Upper lobe of left lung (tissue), 6 donors: ENCODE measurements around the gene ARPP21. TPM values are rescaled to one million over a fixed set of nuclear protein-coding genes. Genes with fewer than 3 reads are reported as not detected.

Experiments
- ATAC-seq, 2 donors: fragments of 200-7000 bp; cut with Tn5 transposase; one replicate each; pipeline ENCODE4 v1.9.1; 2022; ENCODE audit warnings: mild to moderate bottlenecking in 2 of 2, moderate library complexity in 2 of 2; ENCODE audit not compliant: low FRiP score in 2 of 2
- DNase-seq, 2 donors: peaks; one replicate each; pipeline ENCODE4 v3.0.0-alpha.2; 2019 to 2020
- H3K27ac ChIP-seq, 4 donors: fragments of 200-600 bp; sonication (generic); one replicate each; pipeline ENCODE4 v1.5.1; 2016 to 2019
- H3K27me3 ChIP-seq, 4 donors: fragments of 200-600 bp; sonication (generic); one replicate each; pipeline ENCODE4 v1.5.1; 2017 to 2019
- H3K36me3 ChIP-seq, 4 donors: fragments of 200-600 bp; sonication (generic); one replicate each; pipeline ENCODE4 v1.5.1; 2016 to 2019
- H3K4me1 ChIP-seq, 4 donors: fragments of 200-600 bp; sonication (generic); one replicate each; pipeline ENCODE4 v1.5.1; 2018 to 2019
- H3K4me3 ChIP-seq, 4 donors: fragments of 200-600 bp; sonication (generic); one replicate each; pipeline ENCODE4 v1.5.1; 2017 to 2019; ENCODE audit warnings: mild to moderate bottlenecking in 2 of 4, moderate library complexity in 1 of 4
- H3K9me3 ChIP-seq, 4 donors: fragments of 200-600 bp; sonication (generic); one replicate each; pipeline ENCODE4 v1.5.1; 2018 to 2019
- EP300 ChIP-seq, 4 donors: sonication (generic); formaldehyde crosslinking; IDR thresholded peaks; one replicate each; pipeline ENCODE4 v1.5.1; 2017; ENCODE audit warnings: antibody characterized with exemption in 4 of 4, control low read depth in 2 of 4
- POLR2A ChIP-seq, 4 donors: fragments of 450-650 bp; IDR thresholded peaks; one replicate each; pipeline ENCODE4 v1.5.1; 2016 to 2017; ENCODE audit warnings: antibody characterized with exemption in 4 of 4, mild to moderate bottlenecking in 2 of 4
- POLR2AphosphoS5 ChIP-seq, 2 donors: sonication (generic); formaldehyde crosslinking; IDR thresholded peaks; one replicate each; pipeline ENCODE4 v1.5.1; 2017; ENCODE audit warnings: antibody characterized with exemption in 2 of 2
- WGBS, 2 donors: methylation state at CpG; one replicate each; pipeline ENCODE4 v1.1.5; 2017 to 2018; 5-methylcytosine and 5-hydroxymethylcytosine counted together
- total RNA-seq, 6 donors: library from RNA; depleted of rRNA in 4 of 6; stranded (reverse); fragments of >200 nt in 4 of 6; gene quantifications; one replicate each; pipeline versions ENCODE4 v1.1.0 to v1.2.1, GENCODE V29; 2016 to 2021
- TF ChIP-seq, protein P1 (sequence below), 6 experiments: fragments of 450-650 bp in 4 of 6; fragments of 200-600 bp in 2 of 6; sonication (generic) in 2 of 6; IDR thresholded peaks; one replicate each; pipeline ENCODE4 v1.5.1; 2016 to 2019; ENCODE audit warnings: antibody characterized with exemption in 6 of 6
- donor health status: DM: no; HTN: no; CAD: no; lungs with moderate emphysema.
- donor health status: DM: no; HTN: yes; CAD: no; lungs with severe emphysema.

ARPP21 gene
- total RNA-seq, 6 donors from 2014 or later = not detected

GRCh38 chr3:35739181-35739809, 100.0 kb downstream of the ARPP21 start:
- H3K27me3 ChIP-seq = no peaks in the 10 kb centered on the region
- WGBS, 2 donors = 61 to 67% methylated on average over 5 of the region's 5 CpGs

DNA sequence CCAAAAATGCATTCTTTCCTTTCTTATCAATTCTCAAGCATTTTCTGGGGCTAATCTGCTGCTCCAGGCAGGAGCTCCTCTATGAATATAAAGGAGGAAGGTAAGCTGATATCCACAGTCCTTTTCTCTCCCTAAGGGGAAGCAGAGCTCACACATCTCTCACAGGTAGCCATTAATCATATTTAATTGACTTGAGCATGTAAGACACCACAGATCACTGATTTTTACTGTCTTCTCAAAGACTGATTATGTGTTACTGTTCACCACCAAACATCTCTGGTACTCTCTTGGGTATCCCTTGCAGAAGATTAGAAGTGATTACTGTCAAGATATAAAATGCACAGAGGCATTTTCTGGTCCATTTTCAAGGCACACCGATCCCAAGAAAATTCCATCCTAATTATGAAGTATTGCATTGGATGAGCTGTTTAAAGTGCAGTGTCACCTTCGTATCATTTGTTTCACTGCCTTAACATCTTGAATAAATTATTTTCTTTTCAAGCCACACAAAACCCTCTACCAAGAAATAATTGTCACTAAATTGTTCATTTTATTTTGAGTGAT, 100.7 kb downstream of the ARPP21 start:
- Histone ChIP-seq H3K36me3 (no peaks in the 10 kb centered on the region), H3K4me3 (no peak overlapping the region), H3K9me3 (no peaks in the 10 kb centered on the region), H3K27ac (no peak overlapping the region), H3K4me1 (no peaks in the 10 kb centered on the region), H3K27me3 (no peaks in the 10 kb centered on the region)
- WGBS, 2 donors = 79 to 85% methylated on average over 2 of the region's 2 CpGs
- DNase-seq (no peak), ATAC-seq (no peak)
- TF ChIP-seq EP300 (IDR thresholded peaks at IDR 0.05) = no peak
- TF ChIP-seq POLR2AphosphoS5 (IDR thresholded peaks at IDR 0.05) = no peak
- TF ChIP-seq, protein P1, sequence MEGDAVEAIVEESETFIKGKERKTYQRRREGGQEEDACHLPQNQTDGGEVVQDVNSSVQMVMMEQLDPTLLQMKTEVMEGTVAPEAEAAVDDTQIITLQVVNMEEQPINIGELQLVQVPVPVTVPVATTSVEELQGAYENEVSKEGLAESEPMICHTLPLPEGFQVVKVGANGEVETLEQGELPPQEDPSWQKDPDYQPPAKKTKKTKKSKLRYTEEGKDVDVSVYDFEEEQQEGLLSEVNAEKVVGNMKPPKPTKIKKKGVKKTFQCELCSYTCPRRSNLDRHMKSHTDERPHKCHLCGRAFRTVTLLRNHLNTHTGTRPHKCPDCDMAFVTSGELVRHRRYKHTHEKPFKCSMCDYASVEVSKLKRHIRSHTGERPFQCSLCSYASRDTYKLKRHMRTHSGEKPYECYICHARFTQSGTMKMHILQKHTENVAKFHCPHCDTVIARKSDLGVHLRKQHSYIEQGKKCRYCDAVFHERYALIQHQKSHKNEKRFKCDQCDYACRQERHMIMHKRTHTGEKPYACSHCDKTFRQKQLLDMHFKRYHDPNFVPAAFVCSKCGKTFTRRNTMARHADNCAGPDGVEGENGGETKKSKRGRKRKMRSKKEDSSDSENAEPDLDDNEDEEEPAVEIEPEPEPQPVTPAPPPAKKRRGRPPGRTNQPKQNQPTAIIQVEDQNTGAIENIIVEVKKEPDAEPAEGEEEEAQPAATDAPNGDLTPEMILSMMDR (IDR thresholded peaks at IDR 0.05) = no peak
- TF ChIP-seq POLR2A (IDR thresholded peaks at IDR 0.05) = no peak

More at GRCh38 chr3:35739181-35739809, 100.0 kb downstream of the ARPP21 start:
- ATAC-seq (no peak), DNase-seq (no peak)
- Histone ChIP-seq H3K27ac (no peak overlapping the region), H3K4me1 (no peaks in the 10 kb centered on the region), H3K36me3 (no peaks in the 10 kb centered on the region), H3K9me3 (no peaks in the 10 kb centered on the region), H3K4me3 (no peak overlapping the region)
- no peak for TF ChIP-seq POLR2AphosphoS5 (IDR thresholded peaks at IDR 0.05)

DNA sequence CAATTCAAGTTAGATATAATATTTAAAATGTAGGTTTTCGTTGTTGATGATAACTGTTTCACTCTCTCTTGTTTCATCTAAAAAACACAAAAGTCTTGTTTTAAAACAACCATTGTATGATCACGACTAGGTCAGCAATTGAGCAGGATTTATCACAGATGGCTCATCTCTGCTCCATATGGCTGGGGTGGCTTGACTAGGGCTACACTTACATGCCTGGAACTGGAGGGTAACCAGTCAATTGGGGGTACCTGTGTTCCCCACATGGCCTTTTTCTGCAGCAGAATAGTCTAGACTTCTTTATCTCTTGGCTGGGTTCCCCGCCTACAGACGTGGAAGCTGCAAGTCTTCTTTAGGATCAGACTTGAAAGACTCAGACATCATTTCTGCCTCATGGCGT, 103.9 kb downstream of the ARPP21 start:
- H3K27me3 ChIP-seq = no peaks in the 10 kb centered on the region
- DNase-seq (no peak), ATAC-seq (no peak)
- H3K4me3 ChIP-seq = no peak overlapping the region
- no peak for TF ChIP-seq POLR2AphosphoS5 (IDR thresholded peaks at IDR 0.05)
- TF ChIP-seq POLR2A (IDR thresholded peaks at IDR 0.05) = no peak
- TF ChIP-seq, protein P1 (IDR thresholded peaks at IDR 0.05) = no peak
- no peak for TF ChIP-seq EP300 (IDR thresholded peaks at IDR 0.05)
- H3K36me3 ChIP-seq = no peaks in the 10 kb centered on the region
- no peak overlapping the region for H3K27ac ChIP-seq
- 84 to 86% methylated on average over 5 of the region's 5 CpGs for WGBS, 2 donors
- no peaks in the 10 kb centered on the region for H3K4me1 ChIP-seq
- no peaks in the 10 kb centered on the region for H3K9me3 ChIP-seq

- Histone ChIP-seq H3K27me3 (no peaks in the 10 kb centered on the region), H3K4me1 (no peaks in the 10 kb centered on the region), H3K4me3 (no peak overlapping the region), H3K9me3 (no peaks in the 10 kb centered on the region), H3K36me3 (no peaks in the 10 kb centered on the region), H3K27ac (no peak overlapping the region)
- ATAC-seq (peak in 1 of 2 donors; percentile 46), DNase-seq (peak in 1 of 2 donors; percentile 16)
- no peak for TF ChIP-seq POLR2AphosphoS5 (IDR thresholded peaks at IDR 0.05)
- TF ChIP-seq EP300 (IDR thresholded peaks at IDR 0.05) = no peak
- no peak for TF ChIP-seq POLR2A (IDR thresholded peaks at IDR 0.05)
- TF ChIP-seq, protein P1 (IDR thresholded peaks at IDR 0.05) = no peak
- WGBS, 2 donors = 46 to 57% methylated on average over 10 of the region's 10 CpGs
Measured at GRCh38 chr3:35744419-35744818, 105.1 kb downstream of the ARPP21 start.

GRCh38 chr3:35745351-35745750, 106.0 kb downstream of the ARPP21 start:
- H3K9me3 ChIP-seq = no peaks in the 10 kb centered on the region
- ATAC-seq (no peak), DNase-seq (no peak)
- TF ChIP-seq, protein P1 (IDR thresholded peaks at IDR 0.05) = no peak
- TF ChIP-seq POLR2A (IDR thresholded peaks at IDR 0.05) (no peak), POLR2AphosphoS5 (IDR thresholded peaks at IDR 0.05) (no peak), EP300 (IDR thresholded peaks at IDR 0.05) (no peak)
- H3K27me3 ChIP-seq = no peaks in the 10 kb centered on the region
- no peaks in the 10 kb centered on the region for H3K4me1 ChIP-seq
- WGBS, 2 donors = 65 to 74% methylated on average over 1 of the region's 1 CpG
- no peaks in the 10 kb centered on the region for H3K36me3 ChIP-seq
- no peak overlapping the region for H3K4me3 ChIP-seq
- no peak overlapping the region for H3K27ac ChIP-seq
